SK-N-SH treated with all-trans-retinoic acid at 6 μM for 48 hours (cell line): Measurements from ENCODE around the gene PEX16.

Source experiments
- ATAC-seq: fragments of 200-7000 bp; cut with Tn5 transposase; 3 replicates; pipeline ENCODE4 v1.9.1; 2020; ENCODE audit warnings: mild to moderate bottlenecking, moderate library complexity
- CREB5 ChIP-seq: fragments of 250-450 bp; sonication (Bioruptor Pico); IDR thresholded peaks from 2 replicates; pipeline ENCODE4 v1.5.1; 2020; ENCODE audit warnings: low read depth, mild to moderate bottlenecking, moderate library complexity
- CSDC2 ChIP-seq: fragments of 250-450 bp; sonication (Bioruptor Pico); IDR thresholded peaks from 2 replicates; pipeline ENCODE4 v1.5.0; 2020; ENCODE audit warnings: mild to moderate bottlenecking, moderate library complexity
- CSRNP3 ChIP-seq: fragments of 250-450 bp; sonication (Bioruptor Pico); IDR thresholded peaks from 2 replicates; pipeline ENCODE4 v1.5.1; 2021; ENCODE audit warnings: mild to moderate bottlenecking, moderate library complexity
- GLIS3 ChIP-seq: fragments of 250-450 bp; sonication (Bioruptor Pico); IDR thresholded peaks from 2 replicates; pipeline ENCODE4 v1.5.0; 2020; ENCODE audit warnings: mild to moderate bottlenecking, moderate library complexity
- ISL1 ChIP-seq: fragments of 250-450 bp; sonication (Bioruptor Pico); IDR thresholded peaks from 2 replicates; pipeline ENCODE4 v2.1.2; 2022; ENCODE audit warnings: mild to moderate bottlenecking, moderate library complexity
- OSR1 ChIP-seq: fragments of 250-450 bp; sonication (Bioruptor Pico); IDR thresholded peaks from 2 replicates; pipeline ENCODE4 v1.8.0; 2022; ENCODE audit warnings: moderate library complexity, mild to moderate bottlenecking, inconsistent platforms
- PATZ1 ChIP-seq: fragments of 250-450 bp; sonication (Bioruptor Pico); IDR thresholded peaks from 2 replicates; pipeline ENCODE4 v1.8.0; 2020; ENCODE audit warnings: mild to moderate bottlenecking, moderate library complexity, borderline replicate concordance
- RARB ChIP-seq: fragments of 250-450 bp; sonication (Bioruptor Pico); IDR thresholded peaks from 2 replicates; pipeline ENCODE4 v1.8.0; 2021; ENCODE audit warnings: mild to moderate bottlenecking, moderate library complexity
- TCF4 ChIP-seq: fragments of 250-450 bp; sonication (Bioruptor Pico); IDR thresholded peaks from 2 replicates; pipeline ENCODE4 v1.8.0; 2021; ENCODE audit warnings: mild to moderate bottlenecking, moderate library complexity, borderline replicate concordance
- TOX ChIP-seq: fragments of 250-450 bp; sonication (Bioruptor Pico); IDR thresholded peaks from 2 replicates; pipeline ENCODE4 v1.8.0; 2021; ENCODE audit warnings: mild to moderate bottlenecking, moderate library complexity, borderline replicate concordance
- TSHZ2 ChIP-seq: fragments of 250-450 bp; sonication (Bioruptor Pico); IDR thresholded peaks from 2 replicates; pipeline ENCODE4 v1.5.0; 2020; ENCODE audit warnings: mild to moderate bottlenecking, moderate library complexity
- ZFP30 ChIP-seq: fragments of 450-650 bp; formaldehyde crosslinking; IDR thresholded peaks from 2 replicates; pipeline ENCODE4 v1.5.0; 2022; ENCODE audit warnings: mild to moderate bottlenecking, moderate library complexity
- ZNF70 ChIP-seq: fragments of 450-650 bp; formaldehyde crosslinking; IDR thresholded peaks from 2 replicates; pipeline ENCODE4 v1.5.0; 2020; ENCODE audit warnings: mild to moderate bottlenecking, moderate library complexity
- ZNF8 ChIP-seq: fragments of 450-650 bp; formaldehyde crosslinking; IDR thresholded peaks from 2 replicates; pipeline ENCODE4 v1.5.0; 2020; ENCODE audit warnings: mild to moderate bottlenecking, moderate library complexity
- TF ChIP-seq, protein P1 (sequence below): fragments of 250-450 bp; sonication (Bioruptor Pico); IDR thresholded peaks from 2 replicates; pipeline ENCODE4 v1.8.0; 2021; ENCODE audit warnings: low read depth, mild to moderate bottlenecking, moderate library complexity, borderline replicate concordance

PEX16 gene

DNA sequence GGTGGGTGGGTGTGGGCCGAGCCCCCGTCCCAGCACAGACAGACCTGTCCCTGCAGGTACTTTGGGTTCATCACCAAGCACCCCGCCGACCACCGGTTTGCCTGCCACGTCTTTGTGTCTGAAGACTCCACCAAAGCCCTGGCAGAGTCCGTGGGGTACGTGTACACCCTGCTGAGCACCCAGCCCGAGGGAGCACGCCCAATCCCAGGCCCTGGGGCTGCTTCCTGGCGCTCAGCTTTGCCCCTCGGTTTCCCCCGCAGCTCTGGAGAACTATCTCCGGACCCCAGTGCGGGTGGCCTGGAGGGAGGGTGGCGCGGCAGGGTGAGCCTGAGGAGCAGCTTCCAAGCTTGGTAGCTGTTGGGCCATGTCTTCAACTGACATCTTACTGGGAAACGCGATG is 12.6 kb downstream of the PEX16 start:
- no peak for TF ChIP-seq TCF4 (CRISPR knock-in tag)
- no peak for TF ChIP-seq ZNF8
- TF ChIP-seq ZFP30 (CRISPR knock-in tag), result no peak
- TF ChIP-seq CREB5 (CRISPR knock-in tag), result no peak
- no peak for TF ChIP-seq OSR1
- TF ChIP-seq ZNF70 (CRISPR knock-in tag), result no peak
- no peak for TF ChIP-seq GLIS3
- TF ChIP-seq TSHZ2 (CRISPR knock-in tag), result no peak

GRCh38 chr11:45904309-45904915 is 13.3 kb downstream of the PEX16 start:
- ATAC-seq, result no peak
- TF ChIP-seq CSRNP3 (CRISPR knock-in tag), result no peak
- TF ChIP-seq TCF4 (CRISPR knock-in tag), result no peak
- TF ChIP-seq, protein P1, sequence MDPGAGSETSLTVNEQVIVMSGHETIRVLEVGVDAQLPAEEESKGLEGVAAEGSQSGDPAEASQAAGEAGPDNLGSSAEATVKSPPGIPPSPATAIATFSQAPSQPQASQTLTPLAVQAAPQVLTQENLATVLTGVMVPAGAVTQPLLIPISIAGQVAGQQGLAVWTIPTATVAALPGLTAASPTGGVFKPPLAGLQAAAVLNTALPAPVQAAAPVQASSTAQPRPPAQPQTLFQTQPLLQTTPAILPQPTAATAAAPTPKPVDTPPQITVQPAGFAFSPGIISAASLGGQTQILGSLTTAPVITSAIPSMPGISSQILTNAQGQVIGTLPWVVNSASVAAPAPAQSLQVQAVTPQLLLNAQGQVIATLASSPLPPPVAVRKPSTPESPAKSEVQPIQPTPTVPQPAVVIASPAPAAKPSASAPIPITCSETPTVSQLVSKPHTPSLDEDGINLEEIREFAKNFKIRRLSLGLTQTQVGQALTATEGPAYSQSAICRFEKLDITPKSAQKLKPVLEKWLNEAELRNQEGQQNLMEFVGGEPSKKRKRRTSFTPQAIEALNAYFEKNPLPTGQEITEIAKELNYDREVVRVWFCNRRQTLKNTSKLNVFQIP, result no peak
- no peak for TF ChIP-seq RARB (CRISPR knock-in tag)
- TF ChIP-seq PATZ1 (CRISPR knock-in tag), result no peak
- TF ChIP-seq ZFP30 (CRISPR knock-in tag), result no peak
- no peak for TF ChIP-seq CSDC2
- TF ChIP-seq TOX (CRISPR knock-in tag), result no peak
- no peak for TF ChIP-seq ZNF70 (CRISPR knock-in tag)
- no peak for TF ChIP-seq ISL1 (CRISPR knock-in tag)
- no peak for TF ChIP-seq GLIS3
- no peak for TF ChIP-seq TSHZ2 (CRISPR knock-in tag)

More for the DNA sequence above, 12.6 kb downstream of the PEX16 start:
- no peak for ATAC-seq
